HL-60 (cell line): Measurements from ENCODE around the gene KIF23.

Source experiments
- DNase-seq, 2 experiments: peaks; one replicate each; pipeline ENCODE4 v3.0.0-alpha.2; 2010 to 2020; ENCODE audit warnings: low read depth in 1 of 2, low spot score in 1 of 2
- H3K27ac ChIP-seq: fragments of 250-450 bp; sonication (Bioruptor Pico); replicated peaks from 2 replicates; pipeline ENCODE4 v1.5.1; 2020; ENCODE audit warnings: mild to moderate bottlenecking, moderate library complexity
- H3K27me3 ChIP-seq: fragments of 250-450 bp; sonication (Bioruptor Pico); 2 replicates; pipeline ENCODE4 v1.5.1; 2021; ENCODE audit warnings: mild to moderate bottlenecking, moderate library complexity; ENCODE audit not compliant: insufficient read depth, poor library complexity, severe bottlenecking
- H3K4me3 ChIP-seq: replicated peaks from 2 replicates; pipeline ENCODE4 v1.5.1; 2011; ENCODE audit warnings: mild to moderate bottlenecking, control low read depth, low read length; ENCODE audit not compliant: insufficient read depth
- CTCF ChIP-seq: IDR thresholded peaks from one replicate; pipeline ENCODE4 v1.5.1; 2011; ENCODE audit warnings: low read length, control low read depth, inconsistent platforms; ENCODE audit not compliant: insufficient read depth
- GABPA ChIP-seq: IDR thresholded peaks from 2 replicates; pipeline ENCODE4 v1.6.1; 2012; ENCODE audit warnings: low read depth
- POLR2AphosphoS5 ChIP-seq: IDR thresholded peaks from 2 replicates; pipeline ENCODE4 v1.6.1; 2012; ENCODE audit warnings: low read depth
- SPI1 ChIP-seq: IDR thresholded peaks from 2 replicates; pipeline ENCODE4 v1.6.1; 2012; ENCODE audit warnings: low read depth, mild to moderate bottlenecking, borderline replicate concordance
- TF ChIP-seq, protein P1 (sequence below): IDR thresholded peaks from 2 replicates; pipeline ENCODE4 v1.6.1; 2012; ENCODE audit warnings: low read depth; ENCODE audit not compliant: insufficient replicate concordance

The KIF23 gene

DNA sequence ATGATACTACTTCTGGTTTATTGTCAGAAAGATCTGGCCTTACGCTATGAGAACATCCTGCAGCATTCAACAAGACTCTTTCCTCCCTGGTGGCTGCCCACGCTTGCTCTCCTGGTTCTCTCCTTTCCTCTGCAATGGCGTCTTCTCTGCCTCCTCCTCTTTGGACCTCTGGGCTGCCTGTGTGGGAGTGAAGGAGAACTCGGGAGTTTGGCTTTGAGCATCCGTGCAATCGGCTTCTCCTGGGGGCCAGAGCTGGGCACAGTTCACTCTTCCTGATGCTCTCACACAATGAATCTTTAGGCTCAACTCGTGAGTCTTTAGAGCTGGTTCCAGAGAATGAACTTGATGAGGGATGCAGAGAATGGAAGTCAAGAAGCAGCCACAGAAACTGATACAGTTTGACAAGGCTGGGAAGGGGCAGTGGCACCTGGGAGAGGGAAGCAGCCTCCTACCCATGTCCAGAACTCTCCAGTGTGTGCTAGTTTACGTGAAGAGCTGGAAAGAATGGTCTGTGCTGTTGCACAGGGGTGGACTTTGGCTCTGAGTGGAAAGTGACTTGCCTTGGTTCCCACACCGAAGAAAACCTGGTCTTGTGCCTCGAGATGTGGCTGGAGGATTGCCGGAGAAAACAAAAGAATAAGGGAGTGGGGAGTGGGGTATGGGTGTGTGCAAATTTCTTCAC lies 76.3 kb downstream of the KIF23 start:
- no peak for TF ChIP-seq GABPA
- no peak for TF ChIP-seq SPI1
- TF ChIP-seq CTCF = no peak
- TF ChIP-seq, protein P1, sequence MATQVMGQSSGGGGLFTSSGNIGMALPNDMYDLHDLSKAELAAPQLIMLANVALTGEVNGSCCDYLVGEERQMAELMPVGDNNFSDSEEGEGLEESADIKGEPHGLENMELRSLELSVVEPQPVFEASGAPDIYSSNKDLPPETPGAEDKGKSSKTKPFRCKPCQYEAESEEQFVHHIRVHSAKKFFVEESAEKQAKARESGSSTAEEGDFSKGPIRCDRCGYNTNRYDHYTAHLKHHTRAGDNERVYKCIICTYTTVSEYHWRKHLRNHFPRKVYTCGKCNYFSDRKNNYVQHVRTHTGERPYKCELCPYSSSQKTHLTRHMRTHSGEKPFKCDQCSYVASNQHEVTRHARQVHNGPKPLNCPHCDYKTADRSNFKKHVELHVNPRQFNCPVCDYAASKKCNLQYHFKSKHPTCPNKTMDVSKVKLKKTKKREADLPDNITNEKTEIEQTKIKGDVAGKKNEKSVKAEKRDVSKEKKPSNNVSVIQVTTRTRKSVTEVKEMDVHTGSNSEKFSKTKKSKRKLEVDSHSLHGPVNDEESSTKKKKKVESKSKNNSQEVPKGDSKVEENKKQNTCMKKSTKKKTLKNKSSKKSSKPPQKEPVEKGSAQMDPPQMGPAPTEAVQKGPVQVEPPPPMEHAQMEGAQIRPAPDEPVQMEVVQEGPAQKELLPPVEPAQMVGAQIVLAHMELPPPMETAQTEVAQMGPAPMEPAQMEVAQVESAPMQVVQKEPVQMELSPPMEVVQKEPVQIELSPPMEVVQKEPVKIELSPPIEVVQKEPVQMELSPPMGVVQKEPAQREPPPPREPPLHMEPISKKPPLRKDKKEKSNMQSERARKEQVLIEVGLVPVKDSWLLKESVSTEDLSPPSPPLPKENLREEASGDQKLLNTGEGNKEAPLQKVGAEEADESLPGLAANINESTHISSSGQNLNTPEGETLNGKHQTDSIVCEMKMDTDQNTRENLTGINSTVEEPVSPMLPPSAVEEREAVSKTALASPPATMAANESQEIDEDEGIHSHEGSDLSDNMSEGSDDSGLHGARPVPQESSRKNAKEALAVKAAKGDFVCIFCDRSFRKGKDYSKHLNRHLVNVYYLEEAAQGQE = no peak
- TF ChIP-seq POLR2AphosphoS5 = no peak
- no peak for DNase-seq
- Histone ChIP-seq H3K27ac (no peak overlapping the region), H3K27me3 (no peaks in the 10 kb centered on the region), H3K4me3 (no peak overlapping the region)

- no peak for DNase-seq
- TF ChIP-seq, protein P1 = no peak
- TF ChIP-seq GABPA (no peak), CTCF (no peak), POLR2AphosphoS5 (no peak), SPI1 (no peak)
- Histone ChIP-seq H3K27ac (no peak overlapping the region), H3K27me3 (no peaks in the 10 kb centered on the region), H3K4me3 (no peak overlapping the region)
Observed at GRCh38 chr15:69491038-69491505, 76.9 kb downstream of the KIF23 start.

DNA sequence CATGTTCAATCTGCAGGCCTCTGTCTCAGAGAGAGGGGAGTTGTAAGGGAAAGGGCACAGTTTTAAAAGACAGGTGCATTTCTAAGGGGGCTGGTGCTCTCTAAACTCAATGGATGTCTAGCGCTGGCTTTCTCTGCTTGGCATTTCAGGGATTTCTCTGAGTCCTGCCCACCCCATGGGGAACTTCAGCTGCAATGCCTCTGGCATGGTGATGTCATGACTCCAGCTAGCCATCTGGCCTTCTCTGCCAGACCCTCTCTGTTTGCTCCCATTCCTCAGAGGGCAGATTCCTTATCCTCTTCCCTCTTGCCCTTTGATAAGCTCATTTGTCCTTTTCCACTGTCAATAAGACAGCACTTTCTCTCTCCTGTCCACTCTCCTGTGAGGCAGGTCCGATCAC lies 79.3 kb downstream of the KIF23 start:
- Histone ChIP-seq H3K4me3 (no peak overlapping the region), H3K27ac (no peak overlapping the region), H3K27me3 (no peaks in the 10 kb centered on the region)
- no peak for DNase-seq
- TF ChIP-seq POLR2AphosphoS5 (no peak), SPI1 (no peak)
- TF ChIP-seq, protein P1 = no peak
